Measurements from ENCODE around the gene CMC4. TPM values are rescaled to one million over a fixed set of nuclear protein-coding genes. Genes with fewer than 3 reads are reported as not detected.

Gene CMC4
- total and polyA plus RNA-seq, 2 experiments from 2014 or later, result 19.7 to 20.2 TPM

DNA sequence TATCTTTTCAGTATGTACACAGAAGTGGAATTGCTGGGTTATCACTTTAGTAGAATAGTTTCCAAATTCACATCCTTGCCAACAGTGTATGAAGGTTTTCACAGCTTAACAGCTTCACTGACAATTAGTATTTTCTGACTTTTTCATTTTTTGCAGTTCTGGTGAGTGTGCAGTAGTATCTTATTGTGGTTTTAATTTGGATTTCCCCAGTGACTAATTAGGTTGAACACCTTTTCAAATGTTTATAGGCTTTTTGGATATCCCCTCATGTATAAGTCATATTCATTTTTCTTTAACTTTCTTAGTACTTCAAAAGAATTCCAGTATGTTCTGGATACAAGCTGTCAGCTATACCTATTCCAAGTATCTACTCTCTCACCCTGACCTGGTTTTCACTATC is 37.5 kb upstream of the CMC4 start:
- Histone ChIP-seq H3K4me2 (ENCODE audit: unreplicated experiment) (no peak overlapping the region), H3K36me3 (ENCODE audit: low read depth) (no peaks in the 10 kb centered on the region), H3F3A (ENCODE audit: insufficient read depth) (no peaks in the 10 kb centered on the region), H2AFZ (no peak overlapping the region), H3K9ac (no peak overlapping the region), H3K4me1 (ENCODE audit: insufficient read depth) (no peaks in the 10 kb centered on the region), H4K20me1 (ENCODE audit: insufficient read depth) (no peaks in the 10 kb centered on the region), H3K27me3 (replicated peaks; ENCODE audit: insufficient read depth) (no peaks in the 10 kb centered on the region), H3K27ac (no peak overlapping the region), H3K79me2 (ENCODE audit: insufficient read depth) (no peaks in the 10 kb centered on the region), H3K9me3 (ENCODE audit: low read depth) (no peaks in the 10 kb centered on the region), H3K9me2 (ENCODE audit: insufficient read depth) (no peaks in the 10 kb centered on the region), H3K4me3 (no peak overlapping the region)
- DNase-seq, result no peak
- TF ChIP-seq EZH2phosphoT487 (IDR thresholded peaks at IDR 0.05; ENCODE audit: insufficient read depth, low read depth) (no peak), EZH2 (IDR thresholded peaks at IDR 0.05; ENCODE audit: insufficient read depth, poor library complexity, severe bottlenecking) (no peak)
- in situ Hi-C loops (cut with MboI), result no loop called here

GRCh38 chrX:155105919-155106318 is 35.0 kb upstream of the CMC4 start:
- no peak for DNase-seq
- TF ChIP-seq EZH2 (IDR thresholded peaks at IDR 0.05; ENCODE audit: insufficient read depth, poor library complexity, severe bottlenecking) (no peak), EZH2phosphoT487 (IDR thresholded peaks at IDR 0.05; ENCODE audit: insufficient read depth, low read depth) (no peak)
- Histone ChIP-seq H3K27me3 (replicated peaks; ENCODE audit: insufficient read depth) (no peaks in the 10 kb centered on the region), H3K4me3 (no peak overlapping the region), H3K79me2 (ENCODE audit: insufficient read depth) (no peaks in the 10 kb centered on the region), H2AFZ (no peak overlapping the region), H3K4me2 (ENCODE audit: unreplicated experiment) (no peak overlapping the region), H4K20me1 (ENCODE audit: insufficient read depth) (no peaks in the 10 kb centered on the region), H3K9me3 (ENCODE audit: low read depth) (no peaks in the 10 kb centered on the region), H3F3A (ENCODE audit: insufficient read depth) (no peaks in the 10 kb centered on the region), H3K4me1 (ENCODE audit: insufficient read depth) (no peaks in the 10 kb centered on the region), H3K9me2 (ENCODE audit: insufficient read depth) (no peaks in the 10 kb centered on the region), H3K9ac (no peak overlapping the region), H3K27ac (no peak overlapping the region), H3K36me3 (ENCODE audit: low read depth) (no peaks in the 10 kb centered on the region)
- in situ Hi-C loops (cut with MboI), result no loop called here
- 97 to 100% methylated on average over 2 of the region's 2 CpGs for WGBS, 2 experiments (ENCODE audit: low coverage in 1 of 2, low lambda C conversion rate in 2 of 2, missing lambda C conversion rate in 2 of 2)

GRCh38 chrX:155094468-155095061 is 23.6 kb upstream of the CMC4 start:
- 15% methylated on average over 4 of the region's 4 CpGs for WGBS, 2 experiments (ENCODE audit: low coverage in 1 of 2, low lambda C conversion rate in 2 of 2, missing lambda C conversion rate in 2 of 2)
- Histone ChIP-seq H3K79me2 (ENCODE audit: insufficient read depth) (no peaks in the 10 kb centered on the region), H3K27me3 (replicated peaks; ENCODE audit: insufficient read depth) (no peaks in the 10 kb centered on the region), H3K27ac (no peak overlapping the region), H3K9me2 (ENCODE audit: insufficient read depth) (no peaks in the 10 kb centered on the region), H2AFZ (no peak overlapping the region), H3K4me3 (no peak overlapping the region), H3K36me3 (ENCODE audit: low read depth) (no peaks in the 10 kb centered on the region), H3K9me3 (ENCODE audit: low read depth) (no peaks in the 10 kb centered on the region), H4K20me1 (ENCODE audit: insufficient read depth) (no peaks in the 10 kb centered on the region), H3F3A (ENCODE audit: insufficient read depth) (no peaks in the 10 kb centered on the region), H3K9ac (no peak overlapping the region), H3K4me2 (ENCODE audit: unreplicated experiment) (no peak overlapping the region), H3K4me1 (ENCODE audit: insufficient read depth) (no peaks in the 10 kb centered on the region)
- DNase-seq, result peak; percentile 49
- TF ChIP-seq EZH2phosphoT487 (IDR thresholded peaks at IDR 0.05; ENCODE audit: insufficient read depth, low read depth), result no peak
- TF ChIP-seq EZH2 (IDR thresholded peaks at IDR 0.05; ENCODE audit: insufficient read depth, poor library complexity, severe bottlenecking), result no peak
- in situ Hi-C loops (cut with MboI), result no loop called here

GRCh38 chrX:155086961-155087735 is 16.2 kb upstream of the CMC4 start:
- H3K9me2 ChIP-seq (ENCODE audit: insufficient read depth), result no peaks in the 10 kb centered on the region
- H3F3A ChIP-seq (ENCODE audit: insufficient read depth), result no peaks in the 10 kb centered on the region
- no peak overlapping the region for H3K4me3 ChIP-seq
- 96 to 97% methylated on average over 16 to 26 of the region's 26 CpGs for WGBS, 2 experiments (ENCODE audit: low coverage in 1 of 2, low lambda C conversion rate in 2 of 2, missing lambda C conversion rate in 2 of 2)
- H3K4me1 ChIP-seq (ENCODE audit: insufficient read depth), result no peaks in the 10 kb centered on the region
- DNase-seq, result no peak
- no peak overlapping the region for H3K9ac ChIP-seq
- H4K20me1 ChIP-seq (ENCODE audit: insufficient read depth), result no peaks in the 10 kb centered on the region
- no peaks in the 10 kb centered on the region for H3K36me3 ChIP-seq (ENCODE audit: low read depth)
- H3K27ac ChIP-seq, result no peak overlapping the region
- in situ Hi-C loops (cut with MboI), result no loop called here
- H3K27me3 ChIP-seq (replicated peaks; ENCODE audit: insufficient read depth), result no peaks in the 10 kb centered on the region
- H3K9me3 ChIP-seq (ENCODE audit: low read depth), result no peaks in the 10 kb centered on the region
- H3K79me2 ChIP-seq (ENCODE audit: insufficient read depth), result no peaks in the 10 kb centered on the region
- H3K4me2 ChIP-seq (ENCODE audit: unreplicated experiment), result no peak overlapping the region
- TF ChIP-seq EZH2phosphoT487 (IDR thresholded peaks at IDR 0.05; ENCODE audit: insufficient read depth, low read depth), result no peak
- no peak for TF ChIP-seq EZH2 (IDR thresholded peaks at IDR 0.05; ENCODE audit: insufficient read depth, poor library complexity, severe bottlenecking)
- no peak overlapping the region for H2AFZ ChIP-seq
